Upper lobe of left lung (tissue), 6 donors: ENCODE data around the gene BABAM2. TPM values are rescaled to one million over a fixed set of nuclear protein-coding genes. Genes with fewer than 3 reads are reported as not detected.

Source experiments
- ATAC-seq, 2 donors: fragments of 200-7000 bp; cut with Tn5 transposase; one replicate each; pipeline ENCODE4 v1.9.1; 2022; ENCODE audit warnings: mild to moderate bottlenecking in 2 of 2, moderate library complexity in 2 of 2; ENCODE audit not compliant: low FRiP score in 2 of 2
- DNase-seq, 2 donors: peaks; one replicate each; pipeline ENCODE4 v3.0.0-alpha.2; 2019 to 2020
- H3K27ac ChIP-seq, 4 donors: fragments of 200-600 bp; sonication (generic); one replicate each; pipeline ENCODE4 v1.5.1; 2016 to 2019
- H3K27me3 ChIP-seq, 4 donors: fragments of 200-600 bp; sonication (generic); one replicate each; pipeline ENCODE4 v1.5.1; 2017 to 2019
- H3K36me3 ChIP-seq, 4 donors: fragments of 200-600 bp; sonication (generic); one replicate each; pipeline ENCODE4 v1.5.1; 2016 to 2019
- H3K4me1 ChIP-seq, 4 donors: fragments of 200-600 bp; sonication (generic); one replicate each; pipeline ENCODE4 v1.5.1; 2018 to 2019
- H3K4me3 ChIP-seq, 4 donors: fragments of 200-600 bp; sonication (generic); one replicate each; pipeline ENCODE4 v1.5.1; 2017 to 2019; ENCODE audit warnings: mild to moderate bottlenecking in 2 of 4, moderate library complexity in 1 of 4
- H3K9me3 ChIP-seq, 4 donors: fragments of 200-600 bp; sonication (generic); one replicate each; pipeline ENCODE4 v1.5.1; 2018 to 2019
- CTCF ChIP-seq, 6 experiments: fragments of 450-650 bp in 4 of 6; fragments of 200-600 bp in 2 of 6; sonication (generic) in 2 of 6; IDR thresholded peaks; one replicate each; pipeline ENCODE4 v1.5.1; 2016 to 2019; ENCODE audit warnings: antibody characterized with exemption in 6 of 6
- EP300 ChIP-seq, 4 donors: sonication (generic); formaldehyde crosslinking; IDR thresholded peaks; one replicate each; pipeline ENCODE4 v1.5.1; 2017; ENCODE audit warnings: antibody characterized with exemption in 4 of 4, control low read depth in 2 of 4
- POLR2A ChIP-seq, 4 donors: fragments of 450-650 bp; IDR thresholded peaks; one replicate each; pipeline ENCODE4 v1.5.1; 2016 to 2017; ENCODE audit warnings: antibody characterized with exemption in 4 of 4, mild to moderate bottlenecking in 2 of 4
- POLR2AphosphoS5 ChIP-seq, 2 donors: sonication (generic); formaldehyde crosslinking; IDR thresholded peaks; one replicate each; pipeline ENCODE4 v1.5.1; 2017; ENCODE audit warnings: antibody characterized with exemption in 2 of 2
- WGBS, 2 donors: methylation state at CpG; one replicate each; pipeline ENCODE4 v1.1.5; 2017 to 2018; 5-methylcytosine and 5-hydroxymethylcytosine counted together
- total RNA-seq, 6 donors: library from RNA; depleted of rRNA in 4 of 6; stranded (reverse); fragments of >200 nt in 4 of 6; gene quantifications; one replicate each; pipeline versions ENCODE4 v1.1.0 to v1.2.1, GENCODE V29; 2016 to 2021
- donor health status: DM: no; HTN: no; CAD: no; lungs with moderate emphysema.
- donor health status: DM: no; HTN: yes; CAD: no; lungs with severe emphysema.

Gene BABAM2
- total RNA-seq, 6 donors from 2014 or later, result 23.0 to 44.0 (median 38.2) TPM

GRCh38 chr2:28375236-28375635 is 484.7 kb downstream of the BABAM2 start:
- Histone ChIP-seq H3K4me1 (peaks cover 9 to 23% (median 16%) of the 10 kb centered on the region in 4 donors), H3K27ac (no peak overlapping the region), H3K27me3 (no peaks in the 10 kb centered on the region), H3K36me3 (no peaks in the 10 kb centered on the region), H3K9me3 (no peaks in the 10 kb centered on the region), H3K4me3 (no peak overlapping the region)
- no peak for DNase-seq
- TF ChIP-seq POLR2AphosphoS5 (IDR thresholded peaks at IDR 0.05) (no peak), POLR2A (IDR thresholded peaks at IDR 0.05) (no peak), CTCF (IDR thresholded peaks at IDR 0.05) (no peak), EP300 (IDR thresholded peaks at IDR 0.05) (no peak)
- no peak for ATAC-seq
- 82 to 86% methylated on average over 3 of the region's 3 CpGs for WGBS, 2 donors

- 94 to 98% methylated on average over 7 to 8 of the region's 8 CpGs for WGBS, 2 donors
- ATAC-seq (no peak), DNase-seq (no peak)
Observed at GRCh38 chr2:28375742-28376631, 485.5 kb downstream of the BABAM2 start.

GRCh38 chr2:28377195-28377816 is 486.8 kb downstream of the BABAM2 start:
- TF ChIP-seq CTCF (IDR thresholded peaks at IDR 0.05) (no peak), EP300 (IDR thresholded peaks at IDR 0.05) (no peak), POLR2A (IDR thresholded peaks at IDR 0.05) (no peak), POLR2AphosphoS5 (IDR thresholded peaks at IDR 0.05) (no peak)
- 90 to 92% methylated on average over 12 to 19 of the region's 19 CpGs for WGBS, 2 donors
- no peaks in the 10 kb centered on the region for H3K36me3 ChIP-seq
- DNase-seq (no peak), ATAC-seq (no peak)
- peak overlapping the region in 2 of 4 donors; percentile 52 to 55 for H3K27ac ChIP-seq
- H3K27me3 ChIP-seq, result no peaks in the 10 kb centered on the region
- no peak overlapping the region for H3K4me3 ChIP-seq
- H3K4me1 ChIP-seq, result peaks cover 9 to 23% (median 16%) of the 10 kb centered on the region in 4 donors
- H3K9me3 ChIP-seq, result no peaks in the 10 kb centered on the region

More at GRCh38 chr2:28375742-28376631, 485.5 kb downstream of the BABAM2 start:
- no peak overlapping the region for H3K4me3 ChIP-seq
- H3K27ac ChIP-seq, result no peak overlapping the region
- TF ChIP-seq POLR2AphosphoS5 (IDR thresholded peaks at IDR 0.05), result no peak
- no peak for TF ChIP-seq POLR2A (IDR thresholded peaks at IDR 0.05)
- TF ChIP-seq CTCF (IDR thresholded peaks at IDR 0.05), result no peak
- TF ChIP-seq EP300 (IDR thresholded peaks at IDR 0.05), result no peak
- H3K4me1 ChIP-seq, result peaks cover 9 to 23% (median 16%) of the 10 kb centered on the region in 4 donors
- H3K27me3 ChIP-seq, result no peaks in the 10 kb centered on the region
- no peaks in the 10 kb centered on the region for H3K9me3 ChIP-seq
- H3K36me3 ChIP-seq, result no peaks in the 10 kb centered on the region

- DNase-seq, result peak in 1 of 2 donors; percentile 79
Observed at GRCh38 chr2:28377984-28378678, 487.6 kb downstream of the BABAM2 start.

More at GRCh38 chr2:28377984-28378678, 487.6 kb downstream of the BABAM2 start:
- ATAC-seq, result peak; percentile 58 to 77
- H3K9me3 ChIP-seq, result no peaks in the 10 kb centered on the region
- H3K4me1 ChIP-seq, result peaks cover 9 to 23% (median 16%) of the 10 kb centered on the region in 4 donors
- 57 to 73% methylated on average over 9 of the region's 9 CpGs for WGBS, 2 donors
- H3K27ac ChIP-seq, result peak overlapping the region in 2 of 4 donors; percentile 52 to 55
- H3K27me3 ChIP-seq, result no peaks in the 10 kb centered on the region
- H3K36me3 ChIP-seq, result no peaks in the 10 kb centered on the region
- peak overlapping the region in 1 of 4 donors; percentile 6 for H3K4me3 ChIP-seq
- no peak for TF ChIP-seq EP300 (IDR thresholded peaks at IDR 0.05)
- TF ChIP-seq CTCF (IDR thresholded peaks at IDR 0.05), result no peak
- no peak for TF ChIP-seq POLR2A (IDR thresholded peaks at IDR 0.05)
- TF ChIP-seq POLR2AphosphoS5 (IDR thresholded peaks at IDR 0.05), result no peak
